ENCODE results near the gene MLC1.

DNA sequence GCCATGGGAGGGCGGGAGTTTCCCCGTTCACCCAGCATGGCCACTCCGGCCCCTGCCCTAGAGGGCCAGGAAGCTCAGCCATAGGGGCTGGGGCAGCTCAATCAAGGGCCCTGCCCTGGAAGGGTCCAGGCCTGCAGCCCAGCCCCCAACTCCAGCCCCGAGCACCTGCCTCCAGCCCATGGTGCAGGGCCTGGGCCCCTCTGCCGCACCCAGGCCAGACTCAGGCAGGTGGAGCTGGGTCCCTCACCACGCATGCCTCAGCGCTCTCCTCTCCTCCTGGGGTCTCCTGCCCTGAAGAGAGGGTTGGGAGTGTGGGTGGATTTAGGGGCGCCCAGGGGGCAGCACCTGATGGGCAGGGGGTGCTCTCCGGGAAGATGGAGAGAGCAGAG is 13.1 kb downstream of the MLC1 start:
- TF ChIP-seq, protein P1, sequence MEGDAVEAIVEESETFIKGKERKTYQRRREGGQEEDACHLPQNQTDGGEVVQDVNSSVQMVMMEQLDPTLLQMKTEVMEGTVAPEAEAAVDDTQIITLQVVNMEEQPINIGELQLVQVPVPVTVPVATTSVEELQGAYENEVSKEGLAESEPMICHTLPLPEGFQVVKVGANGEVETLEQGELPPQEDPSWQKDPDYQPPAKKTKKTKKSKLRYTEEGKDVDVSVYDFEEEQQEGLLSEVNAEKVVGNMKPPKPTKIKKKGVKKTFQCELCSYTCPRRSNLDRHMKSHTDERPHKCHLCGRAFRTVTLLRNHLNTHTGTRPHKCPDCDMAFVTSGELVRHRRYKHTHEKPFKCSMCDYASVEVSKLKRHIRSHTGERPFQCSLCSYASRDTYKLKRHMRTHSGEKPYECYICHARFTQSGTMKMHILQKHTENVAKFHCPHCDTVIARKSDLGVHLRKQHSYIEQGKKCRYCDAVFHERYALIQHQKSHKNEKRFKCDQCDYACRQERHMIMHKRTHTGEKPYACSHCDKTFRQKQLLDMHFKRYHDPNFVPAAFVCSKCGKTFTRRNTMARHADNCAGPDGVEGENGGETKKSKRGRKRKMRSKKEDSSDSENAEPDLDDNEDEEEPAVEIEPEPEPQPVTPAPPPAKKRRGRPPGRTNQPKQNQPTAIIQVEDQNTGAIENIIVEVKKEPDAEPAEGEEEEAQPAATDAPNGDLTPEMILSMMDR (conservative IDR thresholded peaks at IDR 0.05; ENCODE audit: low read length): no peak
- no peak for TF ChIP-seq EZH2phosphoT487 (IDR thresholded peaks at IDR 0.05; ENCODE audit: borderline replicate concordance, low read depth, low read length)

Data from OCI-LY7 (cell line).